Neural cell (in vitro differentiated cells): ENCODE data around the gene TNS3. TPM values are rescaled to one million over a fixed set of nuclear protein-coding genes. Genes with fewer than 3 reads are reported as not detected.

Experiments used
- H2AFZ ChIP-seq: fragments of 200-600, 300-800 bp; sonication (generic), shearing (Covaris generic); 2 replicates; pipeline ENCODE4 v1.6.0; 2014; ENCODE audit warnings: low read depth, mild to moderate bottlenecking, antibody characterized with exemption, low read length, moderate library complexity
- H3F3A ChIP-seq: fragments of 200-600 bp; shearing (Covaris generic); 2 replicates; pipeline ENCODE4 v1.6.1; 2016; ENCODE audit warnings: mild to moderate bottlenecking, moderate library complexity, mixed read lengths, antibody characterized with exemption, low read length; ENCODE audit not compliant: insufficient read depth, poor library complexity, severe bottlenecking
- H3K27ac ChIP-seq: fragments of 200-600, 300-800 bp; sonication (generic), shearing (Covaris generic); 2 replicates; pipeline ENCODE4 v1.5.1; 2014; ENCODE audit warnings: mild to moderate bottlenecking, low read length, moderate library complexity
- H3K27me3 ChIP-seq: fragments of 300-800, 200-600 bp; sonication (generic), shearing (Covaris generic); 2 replicates; pipeline ENCODE4 v1.6.0; 2014; ENCODE audit warnings: mild to moderate bottlenecking, low read depth, low read length, moderate library complexity; ENCODE audit not compliant: insufficient read depth
- H3K36me3 ChIP-seq: fragments of 300-800, 200-600 bp; sonication (generic), shearing (Covaris generic); 2 replicates; pipeline ENCODE4 v1.5.1; 2014; ENCODE audit warnings: mild to moderate bottlenecking, antibody characterized with exemption, low read length, moderate library complexity; ENCODE audit not compliant: insufficient read depth
- H3K4me2 ChIP-seq: fragments of 300-800, 200-600 bp; sonication (generic), shearing (Covaris generic); 2 replicates; pipeline ENCODE4 v1.6.0; 2014; ENCODE audit warnings: mild to moderate bottlenecking, low read length
- H3K4me3 ChIP-seq: fragments of 300-800, 200-600 bp; sonication (generic), shearing (Covaris generic); 2 replicates; pipeline ENCODE4 v1.5.1; 2014; ENCODE audit warnings: mild to moderate bottlenecking, low read length, moderate library complexity
- H3K79me2 ChIP-seq: fragments of 200-600 bp; shearing (Covaris generic); replicated peaks from 2 replicates; pipeline ENCODE4 v1.6.0; 2014; ENCODE audit warnings: mild to moderate bottlenecking, low read length, moderate library complexity; ENCODE audit not compliant: insufficient read depth
- H3K9ac ChIP-seq: fragments of 300-800, 200-600 bp; sonication (generic), shearing (Covaris generic); 2 replicates; pipeline ENCODE4 v1.6.1; 2016; ENCODE audit warnings: mild to moderate bottlenecking, low read length, mixed read lengths
- H3K9me2 ChIP-seq: fragments of 200-600 bp; shearing (Covaris generic); 2 replicates; pipeline ENCODE4 v1.6.1; 2016; ENCODE audit warnings: mild to moderate bottlenecking, low read length, mixed read lengths; ENCODE audit not compliant: insufficient read depth
- H3K9me3 ChIP-seq: fragments of 200-600, 300-800 bp; sonication (generic), shearing (Covaris generic); 2 replicates; pipeline ENCODE4 v1.6.1; 2016; ENCODE audit warnings: mild to moderate bottlenecking, mixed run types, low read length, moderate library complexity, mixed read lengths
- H4K20me1 ChIP-seq: fragments of 200-600 bp; shearing (Covaris generic); 2 replicates; pipeline ENCODE4 v1.6.1; 2016; ENCODE audit warnings: mild to moderate bottlenecking, mixed run types; ENCODE audit not compliant: insufficient read depth
- EZH2 ChIP-seq: fragments of 200-600, 300-800 bp; shearing (Covaris generic), sonication (generic); IDR thresholded peaks from 2 replicates; pipeline ENCODE4 v1.6.1; 2014; ENCODE audit warnings: antibody characterized with exemption, low read length, borderline replicate concordance, mild to moderate bottlenecking; ENCODE audit not compliant: insufficient read depth, poor library complexity, severe bottlenecking
- MXI1 ChIP-seq: fragments of 450-650 bp; conservative IDR thresholded peaks from 2 replicates; pipeline ENCODE4 v1.6.1; 2014; ENCODE audit warnings: antibody characterized with exemption, mild to moderate bottlenecking; ENCODE audit not compliant: poor library complexity, severe bottlenecking
- POLR2AphosphoS5 ChIP-seq: IDR thresholded peaks from 2 replicates; pipeline ENCODE4 v1.6.1; 2012
- RAD21 ChIP-seq: fragments of 450-650 bp; conservative IDR thresholded peaks from 2 replicates; pipeline ENCODE4 v1.6.1; 2014; ENCODE audit warnings: antibody characterized with exemption, mild to moderate bottlenecking, moderate library complexity
- REST ChIP-seq: IDR thresholded peaks from 2 replicates; pipeline ENCODE4 v1.6.1; 2012; ENCODE audit warnings: borderline replicate concordance
- SMC3 ChIP-seq: fragments of 450-650 bp; conservative IDR thresholded peaks from 2 replicates; pipeline ENCODE4 v1.6.1; 2014; ENCODE audit warnings: antibody characterized with exemption, mild to moderate bottlenecking, moderate library complexity; ENCODE audit not compliant: poor library complexity
- TAF1 ChIP-seq: IDR thresholded peaks from 2 replicates; pipeline ENCODE4 v1.6.1; 2012; ENCODE audit warnings: low read depth
- polyA plus RNA-seq: library from polyadenylated mRNA; depleted of rRNA; stranded (reverse); fragments of >200 nt; gene quantifications from 2 replicates; pipeline ENCODE4 v1.2.3, GENCODE V29; 2014
- TF ChIP-seq, protein P1 (sequence below): fragments of 450-650 bp; IDR thresholded peaks from 2 replicates; pipeline ENCODE4 v1.5.1; 2014; ENCODE audit warnings: antibody characterized with exemption, mild to moderate bottlenecking, moderate library complexity; ENCODE audit not compliant: poor library complexity, severe bottlenecking

TNS3 gene
- polyA plus RNA-seq, 1 donor from 2014 or later, result 0.58 TPM

DNA sequence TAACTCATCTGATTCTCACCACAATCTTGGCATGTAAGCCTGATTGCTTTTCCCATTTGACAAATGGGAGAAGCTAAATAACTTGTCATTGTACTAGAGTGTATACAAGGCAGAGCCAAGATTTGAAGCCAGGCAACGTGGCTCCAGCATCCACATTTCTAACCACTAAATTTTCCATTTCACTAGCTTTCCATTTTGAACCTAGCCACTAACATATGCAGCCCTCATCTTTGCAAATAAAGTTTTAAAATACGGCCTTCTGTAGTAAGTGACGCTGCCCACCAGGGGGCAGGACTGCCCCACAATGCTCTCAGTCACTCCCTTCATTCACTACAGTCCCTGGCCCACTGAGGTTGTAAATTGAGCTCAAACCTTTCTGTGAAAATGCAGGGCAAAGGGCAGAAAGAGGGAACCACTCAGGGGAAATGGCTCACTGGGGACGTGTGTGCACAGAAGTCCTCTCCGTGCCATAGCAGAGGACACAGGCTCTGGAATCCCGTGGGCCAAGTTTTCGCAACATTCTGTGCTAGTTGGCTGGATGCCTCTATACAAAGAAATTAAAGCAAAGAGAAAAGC is 315.7 kb downstream of the TNS3 start:
- Histone ChIP-seq H4K20me1 (no peaks in the 10 kb centered on the region), H3K9me2 (no peaks in the 10 kb centered on the region), H3K9ac (no peak overlapping the region), H3K4me3 (no peak overlapping the region), H3K27me3 (no peaks in the 10 kb centered on the region), H3K27ac (no peak overlapping the region), H3K4me2 (no peak overlapping the region), H3K79me2 (no peaks in the 10 kb centered on the region), H3F3A (no peaks in the 10 kb centered on the region), H3K36me3 (no peaks in the 10 kb centered on the region), H3K9me3 (no peaks in the 10 kb centered on the region), H2AFZ (no peak overlapping the region)
- TF ChIP-seq RAD21, result peak; percentile 97
- no peak for TF ChIP-seq POLR2AphosphoS5
- TF ChIP-seq TAF1, result no peak
- peak; percentile 99 for TF ChIP-seq SMC3
- no peak for TF ChIP-seq REST
- TF ChIP-seq, protein P1, sequence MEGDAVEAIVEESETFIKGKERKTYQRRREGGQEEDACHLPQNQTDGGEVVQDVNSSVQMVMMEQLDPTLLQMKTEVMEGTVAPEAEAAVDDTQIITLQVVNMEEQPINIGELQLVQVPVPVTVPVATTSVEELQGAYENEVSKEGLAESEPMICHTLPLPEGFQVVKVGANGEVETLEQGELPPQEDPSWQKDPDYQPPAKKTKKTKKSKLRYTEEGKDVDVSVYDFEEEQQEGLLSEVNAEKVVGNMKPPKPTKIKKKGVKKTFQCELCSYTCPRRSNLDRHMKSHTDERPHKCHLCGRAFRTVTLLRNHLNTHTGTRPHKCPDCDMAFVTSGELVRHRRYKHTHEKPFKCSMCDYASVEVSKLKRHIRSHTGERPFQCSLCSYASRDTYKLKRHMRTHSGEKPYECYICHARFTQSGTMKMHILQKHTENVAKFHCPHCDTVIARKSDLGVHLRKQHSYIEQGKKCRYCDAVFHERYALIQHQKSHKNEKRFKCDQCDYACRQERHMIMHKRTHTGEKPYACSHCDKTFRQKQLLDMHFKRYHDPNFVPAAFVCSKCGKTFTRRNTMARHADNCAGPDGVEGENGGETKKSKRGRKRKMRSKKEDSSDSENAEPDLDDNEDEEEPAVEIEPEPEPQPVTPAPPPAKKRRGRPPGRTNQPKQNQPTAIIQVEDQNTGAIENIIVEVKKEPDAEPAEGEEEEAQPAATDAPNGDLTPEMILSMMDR, result peak; percentile 93
- TF ChIP-seq EZH2, result no peak

- Histone ChIP-seq H3K9me2 (no peaks in the 10 kb centered on the region), H3K4me2 (no peak overlapping the region), H3K9me3 (no peaks in the 10 kb centered on the region), H3K27me3 (no peaks in the 10 kb centered on the region), H3K4me3 (no peak overlapping the region), H3K36me3 (no peaks in the 10 kb centered on the region), H3K79me2 (no peaks in the 10 kb centered on the region), H3K9ac (no peak overlapping the region), H4K20me1 (no peaks in the 10 kb centered on the region), H2AFZ (no peak overlapping the region), H3F3A (no peaks in the 10 kb centered on the region), H3K27ac (no peak overlapping the region)
- TF ChIP-seq REST, result no peak
- TF ChIP-seq POLR2AphosphoS5, result no peak
- TF ChIP-seq EZH2, result no peak
- TF ChIP-seq MXI1, result no peak
- TF ChIP-seq SMC3, result no peak
- TF ChIP-seq, protein P1, result no peak
Measured at GRCh38 chr7:47265621-47266020, 316.3 kb downstream of the TNS3 start.
